SK-N-SH (cell line): ENCODE data around the gene MEGF6. TPM values are rescaled to one million over a fixed set of nuclear protein-coding genes. Genes with fewer than 3 reads are reported as not detected.

ENCODE experiments used
- CTCF ChIA-PET: fragments of 300-600, 350-600 bp; formaldehyde crosslinking; extraction: SDS; loops from one replicate; lab custom pipeline; 2021; lab: Yijun Ruan, JAX
- POLR2A ChIA-PET: fragments of 350-600 bp; sonication (Branson Sonifier 250); formaldehyde crosslinking; extraction: SDS; loops from one replicate; lab custom pipeline; 2020; ENCODE audit warnings: antibody characterized with exemption, inconsistent platforms; lab: Yijun Ruan, JAX
- DNase-seq: peaks from one replicate; pipeline ENCODE4 v3.0.0; 2012
- H2AFZ ChIP-seq: fragments of 200-600 bp; sonication (generic); 2 replicates; pipeline ENCODE4 v1.8.1; 2016; ENCODE audit warnings: antibody characterized with exemption, mild to moderate bottlenecking, low read depth
- H3F3A ChIP-seq: fragments of 200-600 bp; sonication (generic); replicated peaks from 2 replicates; pipeline ENCODE3; 2016; ENCODE audit warnings: antibody characterized with exemption, mild to moderate bottlenecking; ENCODE audit not compliant: insufficient read depth
- H3K27ac ChIP-seq, 2 experiments: fragments of 200-500 bp in 1 of 2; fragments of 200-600 bp in 1 of 2; sonication (Bioruptor generic) in 1 of 2; sonication (generic), shearing (Covaris generic) in 1 of 2; 2 replicates each; pipeline versions ENCODE4 v1.5.1 to v1.6.1; 2014 to 2016; ENCODE audit warnings: low read depth in 2 of 2, inconsistent platforms in 1 of 2, low read length in 1 of 2, mild to moderate bottlenecking in 1 of 2, mixed read lengths in 1 of 2
- H3K27me3 ChIP-seq: fragments of 200-600 bp; sonication (generic), shearing (Covaris generic); 2 replicates; pipeline ENCODE4 v1.6.1; 2016; ENCODE audit warnings: mixed run types; ENCODE audit not compliant: insufficient read depth
- H3K36me3 ChIP-seq, 2 experiments: fragments of 200-500 bp in 1 of 2; fragments of 200-600 bp in 1 of 2; sonication (Bioruptor generic) in 1 of 2; sonication (generic) in 1 of 2; replicated peaks in 1 of 2; 2 replicates each; pipeline versions ENCODE3 to v1.5.1; 2014 to 2016; ENCODE audit warnings: low read length in 1 of 2, mild to moderate bottlenecking in 1 of 2; ENCODE audit not compliant: insufficient read depth in 2 of 2, control insufficient read depth in 1 of 2
- H3K4me1 ChIP-seq, 2 experiments: fragments of 200-500 bp in 1 of 2; fragments of 200-600 bp in 1 of 2; sonication (Bioruptor generic) in 1 of 2; sonication (generic), shearing (Covaris generic) in 1 of 2; 2 replicates each; pipeline versions ENCODE4 v1.5.1 to v1.6.1; 2014 to 2016; ENCODE audit warnings: low read depth in 1 of 2, low read length in 1 of 2, mixed run types in 1 of 2; ENCODE audit not compliant: insufficient read depth in 2 of 2, control insufficient read depth in 1 of 2
- H3K4me2 ChIP-seq: fragments of 200-600 bp; sonication (generic), shearing (Covaris generic); 2 replicates; pipeline ENCODE4 v1.6.1; 2017; ENCODE audit warnings: mixed run types
- H3K4me3 ChIP-seq, 2 experiments: fragments of 200-500 bp in 1 of 2; fragments of 200-600 bp in 1 of 2; sonication (Bioruptor generic) in 1 of 2; sonication (generic), shearing (Covaris generic) in 1 of 2; 2 replicates each; pipeline versions ENCODE4 v1.5.1 to v1.8.1; 2014 to 2016; ENCODE audit warnings: low read depth in 2 of 2, inconsistent platforms in 1 of 2, low read length in 1 of 2, mild to moderate bottlenecking in 1 of 2, mixed read lengths in 1 of 2, moderate library complexity in 1 of 2
- H3K79me2 ChIP-seq: fragments of 200-600 bp; sonication (generic); 2 replicates; pipeline ENCODE4 v1.8.1; 2017; ENCODE audit warnings: mild to moderate bottlenecking; ENCODE audit not compliant: insufficient read depth
- H3K9ac ChIP-seq: fragments of 200-600 bp; sonication (generic); 2 replicates; pipeline ENCODE4 v1.6.1; 2017; ENCODE audit warnings: mixed run types
- H3K9me2 ChIP-seq: fragments of 200-600 bp; sonication (generic); 2 replicates; pipeline ENCODE4 v1.6.1; 2017; ENCODE audit warnings: mixed run types
- H3K9me3 ChIP-seq: fragments of 200-600 bp; sonication (generic); 2 replicates; pipeline ENCODE4 v1.6.1; 2017; ENCODE audit warnings: mixed run types, mild to moderate bottlenecking, moderate library complexity
- H4K20me1 ChIP-seq: fragments of 200-600 bp; sonication (generic); 2 replicates; pipeline ENCODE4 v1.6.1; 2017; ENCODE audit warnings: mild to moderate bottlenecking, mixed run types; ENCODE audit not compliant: insufficient read depth
- CTCF ChIP-seq: fragments of 200-600 bp; sonication (generic); IDR thresholded peaks from 2 replicates; pipeline ENCODE4 v1.6.1; 2017; ENCODE audit warnings: antibody characterized with exemption, mild to moderate bottlenecking, moderate library complexity
- GATA2 ChIP-seq: sonication (generic); formaldehyde crosslinking; IDR thresholded peaks from 2 replicates; pipeline ENCODE4 v1.5.0; 2020; ENCODE audit warnings: mild to moderate bottlenecking, missing genetic modification reagents
- IRF3 ChIP-seq: fragments of 150-350 bp; IDR thresholded peaks from 2 replicates; pipeline ENCODE4 v1.6.1; 2016; ENCODE audit warnings: mild to moderate bottlenecking, low read depth, low read length
- MXI1 ChIP-seq: IDR thresholded peaks from 2 replicates; pipeline ENCODE4 v1.6.1; 2012; ENCODE audit warnings: mild to moderate bottlenecking, low read depth, low read length, improper control_type of control experiment
- RAD21 ChIP-seq: IDR thresholded peaks from 2 replicates; pipeline ENCODE4 v1.6.1; 2012; ENCODE audit warnings: mild to moderate bottlenecking, low read length
- REST ChIP-seq: IDR thresholded peaks from 2 replicates; pipeline ENCODE4 v1.6.1; 2012; ENCODE audit warnings: mild to moderate bottlenecking, low read depth, low read length, moderate library complexity
- USF1 ChIP-seq: IDR thresholded peaks from 2 replicates; pipeline ENCODE4 v1.4.0; 2012; ENCODE audit warnings: low read depth, borderline replicate concordance
- YY1 ChIP-seq: IDR thresholded peaks from 2 replicates; pipeline ENCODE4 v1.4.0; 2012; ENCODE audit warnings: low read depth, mild to moderate bottlenecking
- WGBS: methylation state at CpG from one replicate; pipeline ENCODE4 v1.1.6; 2017; ENCODE audit warnings: low lambda C conversion rate; 5-methylcytosine and 5-hydroxymethylcytosine counted together
- polyA plus RNA-seq, 3 experiments: library from polyadenylated mRNA; depleted of rRNA; stranded (reverse); fragments of >200 nt; gene quantifications; 2 replicates each; pipeline ENCODE4 v1.2.3, GENCODE V29; 2012

The MEGF6 gene
- polyA plus RNA-seq, 1 of the 3 experiments (the other 2 are of a cell fraction) = 7.6 TPM

GRCh38 chr1:3454811-3455618 is 156.3 kb downstream of the MEGF6 start (continued):
- TF ChIP-seq REST = no peak
- no peak for TF ChIP-seq USF1
- no peak for TF ChIP-seq IRF3
- no peak for TF ChIP-seq YY1
- TF ChIP-seq RAD21 = no peak
- no peak for TF ChIP-seq GATA2 (CRISPR knock-in tag)

- Histone ChIP-seq H3K27ac (no peak within 1 kb of the TSS), H3K79me2 (no peaks in the 10 kb centered on the region), H3K36me3 (no peaks in the 10 kb centered on the region), H4K20me1 (no peaks in the 10 kb centered on the region), H2AFZ (peak within 1 kb of the TSS; percentile 22; the same call in 1 of the 2 replicates), H3F3A (no peaks in the 10 kb centered on the region), H3K4me2 (peak within 1 kb of the TSS; percentile 72; the same call in 1 of the 2 replicates), H3K9me2 (no peaks in the 10 kb centered on the region), H3K9me3 (no peaks in the 10 kb centered on the region), H3K4me1 (peaks cover 0 to 19% of the 10 kb centered on the region in 2 experiments; a peak in 1 of 4 replicates), H3K9ac (no peak within 1 kb of the TSS), H3K4me3 (peak within 1 kb of the TSS in 1 of 2 experiments; percentile 48; a peak in 2 of 4 replicates), H3K27me3 (no peaks in the 10 kb centered on the region)
- ChIA-PET CTCF (interaction anchor here (0.6 to 4.1 kb wide), 51 partner anchors 11 to 314 kb away, joined by 3 to 114 read pairs (median 8); no protein-coding TSS in a partner anchor), POLR2A (no interaction called here)
- 13% methylated on average over 28 of the region's 84 CpGs for WGBS
- peak; percentile 50; the same call in 1 of the 2 replicates for TF ChIP-seq USF1
- no peak for TF ChIP-seq MXI1
- TF ChIP-seq CTCF = peak; percentile 40
- peak; percentile 91 for DNase-seq
Observed at GRCh38 chr1:3453891-3454810, 157.2 kb downstream of the MEGF6 start, which contains the start of gene ARHGEF16. TSS of gene ARHGEF16 (plus strand) at chr1:3454665. CDS start at chr1:3463085, 8,420 bp downstream.
